ENCODE measurements around the gene RAD50.
"Not testable (repeated sequence)": the region's sequence is repeated elsewhere in the genome, so short reads cannot be mapped to it uniquely, and the experiment has no call there.

RAD50 gene

DNA sequence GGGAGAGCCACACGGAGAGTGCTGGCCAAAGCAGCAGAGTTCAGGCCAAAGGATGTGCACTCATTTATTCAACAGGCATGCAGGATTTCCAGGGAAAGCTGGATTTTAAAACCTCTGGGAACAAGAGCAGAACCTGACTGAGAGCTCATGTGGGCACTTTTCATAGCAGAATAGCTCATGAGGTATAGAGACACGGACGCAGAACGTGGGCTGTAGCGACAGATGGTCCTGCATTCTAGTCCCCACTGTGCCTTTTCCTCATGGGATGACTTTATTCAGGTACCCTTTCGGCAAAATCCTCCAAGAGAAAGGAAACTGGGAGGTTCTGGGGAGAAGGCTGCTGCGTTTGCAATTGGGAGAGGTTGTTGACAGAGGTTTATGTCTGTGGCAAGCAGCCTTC lies 122.4 kb downstream of the RAD50 start:
- DNase-seq: no peak

DNA sequence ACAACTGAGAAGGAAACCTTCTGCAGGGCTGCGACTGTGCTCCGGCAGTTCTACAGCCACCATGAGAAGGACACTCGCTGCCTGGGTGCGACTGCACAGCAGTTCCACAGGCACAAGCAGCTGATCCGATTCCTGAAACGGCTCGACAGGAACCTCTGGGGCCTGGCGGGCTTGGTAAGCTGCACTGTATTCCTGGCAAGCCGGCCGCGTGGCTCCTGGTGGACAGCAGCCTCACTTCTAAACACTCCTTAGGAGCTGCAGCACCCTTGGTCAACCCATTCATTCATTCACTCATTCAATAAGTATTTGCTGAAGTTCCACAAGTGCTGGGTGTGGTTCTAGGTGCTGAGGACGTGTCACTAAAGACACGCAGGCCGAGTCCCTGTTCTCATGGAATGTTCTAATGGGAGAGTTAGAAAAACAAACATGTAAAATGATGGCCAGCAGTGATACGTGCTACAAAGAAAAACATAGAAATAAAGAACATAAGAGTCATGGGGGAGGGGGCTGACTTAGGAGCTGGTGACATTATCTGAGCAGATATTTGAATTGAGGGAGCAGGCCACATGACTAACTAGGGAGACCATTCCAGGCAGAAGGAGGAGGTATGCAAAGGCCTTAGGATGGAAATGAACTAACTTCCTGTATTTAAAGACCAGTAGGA lies 123.1 kb downstream of the RAD50 start:
- DNase-seq: no peak

DNA sequence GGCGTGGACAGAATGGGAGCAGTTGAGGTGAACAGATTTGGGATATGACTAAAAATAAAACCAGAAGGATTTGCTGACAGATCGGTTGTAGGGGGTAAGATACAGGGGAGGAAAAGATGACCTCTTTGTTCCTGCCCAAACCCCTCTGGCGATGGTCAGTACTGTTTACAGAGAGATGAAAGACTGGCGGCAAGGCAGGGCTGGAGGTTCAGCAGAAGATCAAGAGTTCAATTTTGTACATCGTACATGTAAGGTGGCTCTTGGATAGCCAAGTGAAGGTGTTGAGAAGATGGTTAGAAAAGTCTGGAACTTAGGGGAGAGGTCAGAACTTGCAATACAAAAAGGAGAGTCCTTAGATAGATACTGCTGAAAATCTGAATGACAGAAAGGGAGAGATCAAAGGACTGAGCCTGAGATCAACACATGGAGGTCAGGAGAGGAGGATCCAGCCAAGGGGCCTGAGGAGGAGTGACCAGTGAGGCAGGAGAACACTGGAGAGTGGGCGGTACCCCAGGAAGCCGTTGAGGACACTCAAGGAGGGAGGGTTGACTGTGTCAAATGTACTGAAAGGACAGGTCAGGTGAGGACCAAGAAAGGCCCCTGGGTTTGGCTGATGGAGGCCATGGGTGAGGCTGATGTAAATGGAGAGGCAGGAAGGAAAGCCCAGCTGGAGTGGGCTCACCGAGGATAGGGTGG lies 124.2 kb downstream of the RAD50 start:
- no peak for DNase-seq

DNA sequence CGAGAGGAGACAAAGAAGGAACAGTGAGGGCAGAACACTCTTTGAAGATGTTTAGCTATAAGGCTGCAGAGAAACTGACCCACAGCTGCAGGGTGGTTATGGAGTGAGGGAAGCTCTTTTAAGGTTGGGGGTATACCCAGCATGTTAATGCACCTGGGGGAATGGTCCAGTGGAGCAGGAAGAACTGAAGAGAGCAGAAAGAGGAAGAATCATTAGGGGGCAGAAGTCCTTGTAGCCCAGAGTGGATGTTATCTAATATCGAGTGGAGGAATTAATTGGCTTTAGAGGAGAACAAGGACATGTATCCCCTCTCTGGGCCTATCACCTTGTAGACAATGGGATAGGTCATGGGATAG lies 124.7 kb downstream of the RAD50 start:
- no peak for DNase-seq

DNA sequence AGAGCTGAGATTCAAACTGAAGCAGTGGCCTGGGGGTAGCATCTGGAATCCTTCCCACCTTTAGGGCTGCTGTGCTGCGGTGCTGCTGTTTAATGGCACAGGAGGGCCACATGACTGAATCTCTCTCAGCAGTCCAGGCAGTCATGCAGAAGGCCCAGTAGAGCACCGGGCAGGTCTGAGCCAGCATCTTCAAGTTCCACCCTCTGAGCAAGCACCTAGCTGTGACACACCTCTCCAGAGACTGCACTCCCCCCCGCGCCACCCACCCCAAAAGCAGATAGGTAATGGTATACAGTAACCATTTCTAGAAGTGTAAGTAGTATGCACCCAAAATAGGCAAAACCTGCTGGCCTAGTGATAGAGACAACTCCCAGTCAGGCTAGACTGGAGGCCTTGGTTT lies 125.2 kb downstream of the RAD50 start:
- no peak for DNase-seq

DNA sequence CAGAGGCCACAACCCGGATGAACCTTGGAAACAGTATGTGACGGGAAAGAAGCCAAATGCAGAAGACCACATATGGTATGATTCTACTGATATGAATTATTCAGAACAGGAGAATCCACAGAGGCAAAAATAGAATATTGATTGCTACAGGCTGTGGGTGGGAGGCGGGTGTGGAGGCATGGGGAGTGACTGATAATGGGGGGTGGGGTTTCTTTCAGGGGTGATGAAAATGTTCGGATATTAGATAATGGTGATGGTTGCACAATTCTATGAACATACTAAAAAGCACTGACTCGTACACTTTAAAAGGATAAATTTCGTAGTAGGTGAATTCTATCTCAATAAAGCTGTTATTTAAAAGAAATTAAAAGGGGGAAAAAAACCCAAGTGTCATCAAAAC lies 127.7 kb downstream of the RAD50 start:
- no peak for DNase-seq

DNA sequence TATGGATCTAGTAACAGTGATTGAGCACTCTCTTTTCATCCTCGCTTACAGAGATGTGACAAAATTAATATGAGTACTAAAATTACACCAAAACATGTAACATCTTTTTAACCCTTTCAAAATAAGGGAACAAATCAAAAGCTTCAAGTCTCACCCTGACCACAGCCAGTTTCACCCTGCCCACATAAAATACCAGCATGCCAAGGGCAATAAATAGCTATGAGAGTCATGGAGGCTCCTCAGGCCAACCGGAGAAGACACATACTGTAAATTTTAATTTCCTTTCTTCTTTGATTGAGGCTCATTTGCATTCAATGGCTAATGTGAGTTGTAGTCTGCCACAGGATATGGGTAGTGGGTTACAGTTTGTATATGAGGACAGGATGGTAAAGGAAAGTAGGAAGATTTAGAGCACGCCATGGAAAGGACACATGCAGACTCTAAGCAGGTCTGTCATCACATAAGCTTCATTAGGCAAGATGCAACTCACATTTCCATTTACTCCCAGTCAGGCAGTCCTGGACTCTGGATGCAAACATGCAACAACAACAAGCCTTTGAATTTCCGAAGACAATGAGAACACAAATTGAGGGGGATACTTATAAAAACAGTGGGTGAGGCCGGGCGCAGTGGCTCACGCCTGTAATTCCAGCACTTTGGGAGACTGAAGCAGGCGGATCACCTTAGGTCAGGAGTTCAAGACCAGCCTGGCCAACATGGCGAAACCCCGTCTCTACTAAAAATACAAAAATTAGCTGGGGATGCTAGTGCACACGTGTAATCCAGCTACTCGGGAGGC lies 128.3 kb downstream of the RAD50 start:
- no peak for DNase-seq

DNA sequence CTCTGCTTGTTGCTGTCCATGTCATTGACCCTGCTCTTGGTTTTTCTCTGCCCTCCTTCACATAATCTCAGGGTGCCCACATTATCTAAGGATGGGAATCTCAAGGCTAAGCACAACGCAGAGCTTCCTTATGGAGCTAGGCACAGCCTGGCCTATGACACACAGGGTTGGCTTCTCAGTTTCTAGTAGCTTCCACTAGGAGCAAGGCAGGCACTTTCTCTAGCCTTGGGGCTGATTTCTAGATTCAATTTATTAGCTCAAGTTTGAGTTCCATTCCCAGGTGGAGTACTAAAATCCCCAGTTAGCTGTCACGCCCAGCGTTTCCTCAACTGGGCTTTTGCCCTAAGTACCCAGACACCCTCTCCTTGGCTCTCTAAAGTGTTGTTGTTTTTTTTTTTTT lies 129.4 kb downstream of the RAD50 start:
- DNase-seq: no peak

DNA sequence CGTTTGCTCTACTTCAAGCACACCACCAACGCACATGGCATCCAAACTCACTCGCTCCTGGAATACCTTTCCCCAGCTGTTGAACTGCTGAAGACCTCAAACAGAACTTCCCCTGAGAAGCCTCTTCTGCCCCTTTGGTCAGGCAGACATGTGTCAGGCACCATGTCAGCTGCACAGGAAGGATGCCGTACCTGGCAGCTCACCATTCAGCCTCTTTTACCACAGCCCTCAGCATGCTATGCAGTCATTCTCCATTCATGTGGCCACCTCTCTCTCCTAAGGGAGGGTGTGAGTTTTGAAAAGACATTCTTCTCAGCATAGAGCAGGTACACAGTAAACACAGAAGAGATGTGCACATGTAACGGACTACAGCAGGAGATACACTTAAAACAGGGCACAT lies 131.2 kb downstream of the RAD50 start:
- no peak for DNase-seq

DNA sequence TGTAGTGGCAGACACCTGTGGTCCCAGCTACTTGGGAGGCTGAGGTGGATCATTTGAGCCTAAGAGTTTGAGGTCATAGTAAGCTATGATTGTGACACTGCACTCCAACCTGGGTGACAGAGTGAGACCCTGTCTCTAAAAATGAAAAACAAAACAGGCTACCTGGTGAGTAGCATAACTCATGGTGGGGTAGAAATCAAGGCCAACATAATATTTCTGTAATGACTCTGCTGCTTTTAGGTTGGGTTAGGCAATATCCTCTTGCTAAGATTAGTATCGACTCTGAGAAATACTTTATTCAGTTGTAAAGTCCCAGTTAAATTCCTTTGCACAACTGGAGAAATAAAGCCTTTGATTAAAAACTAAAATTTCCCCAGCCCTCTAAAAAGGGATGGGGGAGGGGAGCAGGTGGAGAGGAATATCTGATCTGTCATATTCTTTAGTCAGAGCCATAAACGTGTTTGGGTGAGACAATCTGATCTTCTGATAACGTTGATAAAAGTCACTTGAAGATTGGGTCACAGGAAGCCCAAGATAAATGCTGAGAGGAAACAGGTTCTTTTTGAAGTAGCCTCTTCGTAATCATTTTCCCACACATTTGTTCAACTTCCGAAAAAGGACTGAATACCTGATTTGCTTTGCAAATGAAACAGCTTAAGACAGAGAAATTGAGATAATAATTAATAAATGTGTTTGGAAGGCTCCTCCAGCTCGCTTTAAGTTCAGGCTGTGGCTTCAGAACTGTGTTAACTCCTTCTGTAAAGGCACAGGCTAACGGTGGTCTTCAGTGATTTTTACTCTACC lies 132.0 kb downstream of the RAD50 start:
- no peak for DNase-seq

DNA sequence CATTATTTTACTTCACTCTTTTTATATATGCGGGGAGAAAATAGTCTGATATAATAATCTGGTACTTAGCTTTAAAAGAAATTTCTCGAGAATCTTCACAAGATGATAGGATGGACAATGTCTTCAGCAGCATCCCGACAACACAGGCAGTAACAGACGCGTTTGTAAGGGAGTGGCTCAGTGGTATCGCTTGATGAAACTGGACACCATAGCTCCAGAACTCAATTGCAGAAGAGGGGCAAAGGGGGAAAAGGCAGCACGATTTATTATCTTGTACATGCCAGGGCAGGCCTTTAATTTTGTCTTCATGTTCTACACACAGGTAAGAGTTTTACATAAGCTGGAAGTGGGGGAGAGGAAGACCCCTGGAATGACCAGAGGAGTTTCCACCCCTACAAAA lies 132.7 kb downstream of the RAD50 start:
- DNase-seq: no peak

DNA sequence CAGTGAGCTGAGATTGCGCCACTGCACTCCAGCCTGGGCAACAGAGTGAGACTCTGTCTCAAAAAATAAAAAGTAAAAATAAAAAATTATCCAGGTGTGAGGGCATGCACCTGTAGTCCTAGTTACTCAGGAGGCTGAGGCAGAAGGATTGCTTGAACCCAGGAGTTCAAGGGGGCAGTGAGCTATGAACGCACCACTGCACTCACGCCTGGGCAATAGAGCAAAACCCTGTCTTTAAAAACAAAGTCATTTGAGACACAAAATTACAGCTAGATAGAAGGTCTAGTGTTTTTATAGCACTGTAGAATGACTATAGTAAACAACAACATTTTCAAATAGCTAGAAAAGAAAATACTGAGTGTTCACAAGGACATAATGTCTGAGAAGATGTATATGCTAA lies 133.4 kb downstream of the RAD50 start:
- no peak for DNase-seq

DNA sequence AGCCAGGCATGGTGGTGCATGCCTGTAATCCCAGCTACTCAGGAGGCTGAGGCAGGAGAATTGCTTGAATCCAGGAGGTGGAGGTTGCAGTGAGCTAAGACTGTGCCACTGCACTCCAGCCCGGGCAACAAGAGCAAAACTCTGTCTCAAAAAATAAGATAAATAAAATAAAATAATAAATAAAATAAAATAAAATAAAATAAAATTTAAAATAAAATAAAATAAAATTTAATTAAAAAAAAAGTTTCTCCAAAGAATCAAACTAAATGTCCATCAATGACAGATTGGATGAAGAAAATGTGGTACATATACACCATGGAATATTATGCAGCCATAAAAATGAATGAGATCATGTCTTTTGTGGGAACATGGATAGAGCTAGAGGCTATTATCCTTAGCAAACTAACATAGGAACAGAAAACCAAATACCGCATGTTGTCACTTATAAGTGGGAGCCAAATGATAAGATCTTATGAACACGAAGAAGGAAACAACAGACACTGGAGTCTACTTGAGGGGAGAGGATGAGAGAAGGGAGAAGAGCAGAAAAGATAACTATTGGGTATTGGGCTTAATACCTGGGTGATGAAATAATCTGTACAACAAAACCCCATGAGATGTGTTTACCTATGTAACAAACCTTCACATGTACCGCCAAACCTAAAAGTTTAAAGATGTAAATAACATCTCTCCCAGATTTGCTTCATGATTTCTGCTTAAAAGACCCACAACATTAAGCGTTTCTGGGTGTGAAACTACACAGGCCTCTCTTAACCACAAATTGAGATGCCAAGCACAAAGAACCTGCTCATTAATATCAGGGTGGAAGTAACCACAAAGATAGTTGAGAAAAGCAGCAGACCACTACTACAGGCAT lies 135.2 kb downstream of the RAD50 start:
- not testable (repeated sequence) for DNase-seq

DNA sequence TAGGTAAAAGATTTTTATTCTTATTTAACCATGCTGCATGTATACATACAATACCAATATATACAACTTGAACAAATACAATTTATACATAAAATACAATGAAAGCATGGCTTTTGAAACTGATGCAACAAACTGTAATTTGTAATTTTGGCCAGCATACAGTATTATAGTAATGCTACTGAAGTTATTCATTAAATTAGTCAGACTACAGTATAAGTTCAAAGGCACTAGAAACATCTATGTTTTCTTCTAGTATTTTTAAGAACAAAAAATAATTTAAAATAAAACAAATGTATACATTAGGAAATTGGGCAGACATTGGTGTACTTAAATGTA lies 135.8 kb downstream of the RAD50 start:
- no peak for DNase-seq
